Inferior parietal cortex (tissue), 1 donor: Measurements from ENCODE around the gene NPB.
A peak's percentile ranks its signal among the peaks of the same experiment; 100 is the strongest.

Experiments
- DNase-seq: peaks from one replicate; pipeline ENCODE4 v3.0.0-alpha.2; 2016; ENCODE audit errors: extremely low spot score

Gene NPB

GRCh38 chr17:81902023-81902652 lies at the start of gene NPB:
Gene NPB, plus strand, starts transcription at chr17:81902238. Its CDS starts 40 bp downstream, at chr17:81902278.
- no peak for DNase-seq

DNA sequence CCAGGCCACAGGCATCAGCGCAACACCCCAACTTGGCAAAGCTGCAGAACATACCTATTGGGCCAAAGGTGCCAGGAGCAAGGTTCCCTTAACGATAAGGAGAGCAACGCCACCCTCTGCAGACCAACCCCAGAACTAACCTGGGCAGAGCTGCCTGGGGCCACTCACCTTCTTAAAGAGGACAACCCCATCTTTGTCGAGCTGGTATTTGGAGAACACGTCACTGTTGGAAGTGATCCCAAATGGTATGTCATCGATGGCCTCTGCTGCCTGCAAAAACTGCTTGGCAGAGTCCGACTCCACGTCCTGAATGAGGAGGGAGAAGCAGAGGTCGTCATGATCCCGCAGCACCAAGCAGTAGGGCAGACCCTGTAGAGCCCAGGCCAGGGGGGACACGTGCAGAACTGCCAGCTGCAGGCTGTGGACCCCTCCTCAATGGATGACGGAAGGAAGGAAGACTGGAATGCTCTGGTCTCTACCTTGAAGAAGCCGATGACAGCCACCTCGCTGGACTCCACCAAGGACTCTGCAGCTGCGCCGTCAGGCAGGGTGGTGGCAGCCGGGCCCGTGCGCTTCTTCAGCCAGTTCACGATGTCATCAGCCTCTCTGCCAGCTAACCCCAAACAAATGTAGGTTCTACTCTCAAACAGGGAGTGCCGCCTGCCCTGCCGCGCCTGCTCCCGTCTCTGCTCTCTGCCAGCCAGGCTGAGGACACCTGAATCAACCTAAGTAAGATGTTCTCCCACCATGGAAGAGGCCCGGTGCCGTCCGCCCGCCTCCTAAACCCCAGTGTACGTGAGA lies 46.9 kb upstream of the NPB start:
- no peak for DNase-seq

DNA sequence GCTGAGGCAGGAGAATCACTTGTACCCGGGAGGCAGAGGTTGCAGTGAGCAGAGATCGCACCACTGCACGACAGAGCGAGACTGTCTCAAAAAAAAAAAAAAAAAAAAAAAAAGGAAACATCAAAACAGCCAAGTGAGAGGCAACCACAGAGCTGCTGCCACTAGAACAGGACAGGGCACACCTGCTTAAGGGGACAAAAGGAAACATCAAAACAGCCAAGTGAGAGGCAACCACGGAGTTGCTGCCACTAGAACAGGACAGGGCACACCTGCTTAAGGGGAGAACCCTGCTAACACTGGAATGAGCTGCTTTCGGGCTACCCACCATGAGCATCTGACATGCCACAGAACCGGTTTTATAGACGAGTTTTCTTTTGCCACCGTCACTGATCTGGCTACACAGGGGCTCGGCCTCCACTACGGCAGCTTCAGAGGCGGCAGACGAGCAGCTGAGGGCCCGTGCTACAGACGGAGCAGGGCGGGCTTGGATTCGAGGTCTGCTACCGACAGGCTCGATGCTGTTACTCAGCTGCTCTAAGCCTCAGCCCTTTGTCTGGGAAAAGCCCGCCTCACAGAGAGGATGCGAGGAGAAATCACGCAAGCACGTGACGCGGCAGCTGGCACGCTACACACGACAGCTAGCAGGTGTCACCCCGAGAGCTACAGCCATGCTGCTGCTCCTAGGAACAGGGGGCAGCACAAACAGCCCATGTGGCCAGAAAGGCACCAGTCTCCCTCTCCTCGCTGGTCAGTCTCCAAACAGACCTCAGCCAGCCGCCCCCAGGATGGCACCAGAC lies 43.7 kb upstream of the NPB start:
- DNase-seq: no peak

- no peak for DNase-seq
Measured at GRCh38 chr17:81858967-81859905, 42.8 kb upstream of the NPB start.

DNA sequence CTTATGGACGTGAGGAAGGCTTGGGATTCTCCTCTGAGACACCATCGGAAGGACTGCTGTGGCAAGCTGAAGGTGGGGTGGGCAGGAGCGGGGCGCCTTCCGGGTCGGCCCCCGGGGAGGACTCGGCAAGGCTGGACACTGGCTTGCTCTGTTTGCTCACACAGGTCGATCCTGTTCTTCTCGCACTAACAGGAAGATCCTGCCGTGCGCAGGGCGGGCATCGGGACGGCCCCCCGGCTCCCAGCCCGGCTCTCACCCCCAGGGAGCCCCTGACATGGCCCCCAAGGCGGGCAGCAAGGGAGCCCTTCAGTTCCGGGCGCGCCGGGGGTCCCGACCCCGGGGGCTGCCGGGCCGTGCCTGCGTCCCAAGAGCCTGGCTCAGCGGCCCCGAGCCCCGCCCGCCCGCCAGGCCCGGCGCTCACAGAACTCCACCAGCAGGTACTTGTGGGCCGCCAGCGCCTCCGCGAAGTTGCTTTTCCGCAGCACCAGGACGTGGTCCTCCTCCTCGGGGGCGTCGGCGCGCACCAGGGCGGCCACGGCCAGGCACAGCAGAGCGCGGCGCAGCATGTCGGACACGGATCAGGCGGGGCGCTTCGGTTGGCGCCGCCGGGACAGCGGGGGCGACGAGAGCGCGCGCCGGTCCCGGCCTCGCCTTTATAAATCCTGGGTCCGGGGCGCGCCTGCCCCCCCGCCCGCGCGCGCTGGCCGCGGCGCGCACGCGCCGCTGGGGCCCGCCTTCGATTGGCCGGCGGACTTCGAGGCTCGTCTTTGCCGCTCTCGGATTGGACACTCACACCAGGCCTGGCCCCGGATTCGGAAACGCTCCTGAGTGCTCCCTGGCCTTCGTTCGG lies 41.9 kb upstream of the NPB start, which contains the start of gene P4HB:
P4HB (minus strand) TSS at position 630 of the 850 bp plus-strand sequence; CDS start at position 566, 64 bp downstream.
- no peak for DNase-seq

DNA sequence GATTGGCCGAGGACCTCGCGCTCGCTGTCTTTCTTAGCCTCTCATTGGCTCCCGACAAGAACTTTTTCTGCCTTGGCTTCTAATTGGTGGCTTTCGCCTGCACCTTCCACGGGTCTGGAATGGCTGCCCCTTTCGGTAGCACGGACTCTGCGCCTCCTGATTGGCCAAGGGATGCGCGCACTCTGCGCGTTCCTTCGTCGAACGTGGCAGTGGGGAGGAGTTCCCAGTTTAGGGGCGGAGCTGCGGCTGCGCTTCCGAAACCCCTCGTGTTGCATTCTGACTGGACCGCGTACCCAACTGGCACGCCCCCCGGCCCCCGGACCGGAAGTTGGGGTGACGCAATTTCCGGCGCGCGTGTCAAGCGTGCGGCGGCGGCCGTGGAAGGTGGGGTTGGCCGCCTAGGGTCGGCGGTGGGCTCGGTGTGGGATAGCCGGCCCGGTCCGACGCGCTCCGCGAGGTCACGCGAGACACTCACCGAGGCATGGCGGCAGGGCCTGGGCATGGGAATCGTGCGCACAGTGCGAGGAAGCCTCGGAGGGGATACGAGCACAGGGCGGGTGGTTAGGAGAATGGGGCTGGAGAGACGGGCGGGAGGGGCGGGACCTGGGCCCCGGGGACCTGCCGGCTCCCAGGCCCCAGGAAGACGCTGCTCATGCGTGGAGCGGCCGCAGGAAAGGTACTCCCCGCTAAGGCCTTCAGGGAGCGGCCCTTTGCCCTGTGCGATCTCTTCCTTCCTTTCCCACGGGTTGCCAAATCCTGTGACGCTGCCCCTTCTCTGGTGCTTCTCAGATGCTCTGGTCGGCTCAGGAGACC lies 41.1 kb upstream of the NPB start:
- peak; percentile 100 for DNase-seq

DNA sequence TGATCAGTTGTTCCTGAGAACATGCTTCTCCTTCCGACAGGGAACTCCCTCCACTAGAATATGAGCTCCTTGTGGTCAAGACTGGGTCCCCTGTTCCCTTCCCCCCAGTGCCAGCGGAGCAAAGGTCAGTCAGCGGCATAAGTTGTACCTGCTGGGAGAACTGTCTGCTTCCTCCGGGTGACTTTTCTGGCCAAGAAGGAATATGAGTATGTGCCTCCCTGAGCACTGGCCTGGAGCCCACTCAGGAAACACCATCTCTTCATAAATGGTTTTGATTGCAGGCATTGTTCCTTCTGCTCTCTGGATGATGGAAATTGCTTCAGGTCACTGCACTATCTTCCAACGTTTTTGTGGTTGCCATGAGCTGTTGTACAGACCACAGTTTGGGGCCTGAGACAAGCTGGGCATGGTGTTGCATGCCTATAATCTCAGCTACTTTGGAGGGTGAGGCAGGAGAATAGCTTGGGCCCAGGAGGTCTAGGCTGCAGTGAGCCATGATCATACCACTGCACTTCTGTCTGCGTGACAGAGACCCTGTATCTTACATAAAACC lies 38.8 kb upstream of the NPB start:
- no peak for DNase-seq

DNA sequence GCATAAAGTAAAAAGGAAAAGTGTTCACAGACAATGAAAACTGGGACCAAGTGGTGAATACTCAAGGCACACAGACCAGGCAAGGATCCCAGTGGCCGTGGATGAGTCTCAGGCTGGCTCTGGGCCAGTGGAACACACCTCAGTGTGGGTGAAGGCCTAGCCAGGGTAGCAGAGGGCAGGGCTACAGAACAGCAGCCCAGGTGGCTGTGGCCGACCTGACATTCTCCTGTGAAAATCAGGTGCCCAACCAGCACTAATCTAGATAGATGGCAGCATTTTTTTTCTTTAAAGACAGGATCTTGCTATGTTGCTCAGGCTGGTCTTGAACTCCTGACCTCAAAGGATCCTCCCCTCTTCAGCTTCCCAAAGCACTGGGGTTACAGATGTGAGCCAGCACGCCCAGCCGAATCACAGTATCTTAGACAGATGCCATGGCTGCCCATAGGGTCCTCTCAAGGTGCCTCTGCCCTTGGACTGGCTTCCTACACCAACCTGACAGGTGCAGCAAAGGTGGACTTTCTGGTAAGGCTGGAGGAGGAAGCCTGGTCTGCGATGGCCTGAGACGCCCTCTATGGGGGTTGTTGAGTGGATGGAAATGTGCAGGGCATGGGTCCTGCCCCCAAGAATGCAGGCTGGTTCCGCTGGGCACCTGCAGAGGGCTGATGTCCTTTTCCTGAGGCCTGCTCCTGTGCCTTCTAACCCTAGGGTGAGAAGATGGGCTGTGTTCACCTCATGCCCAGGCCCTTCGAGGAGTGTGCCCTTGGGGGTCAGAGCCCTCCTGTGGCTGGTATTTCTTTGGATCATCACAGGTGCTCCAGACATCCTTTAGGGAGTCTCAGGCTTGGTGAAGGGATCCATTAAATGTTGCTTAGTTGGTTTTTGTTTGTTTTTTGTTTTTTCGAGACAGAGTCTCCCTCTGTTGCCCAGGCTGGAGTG lies 37.9 kb upstream of the NPB start:
- DNase-seq: no peak

- DNase-seq: no peak
Measured at GRCh38 chr17:81865358-81865732, 36.7 kb upstream of the NPB start.

GRCh38 chr17:81865733-81866439 lies 36.2 kb upstream of the NPB start:
- no peak for DNase-seq

DNA sequence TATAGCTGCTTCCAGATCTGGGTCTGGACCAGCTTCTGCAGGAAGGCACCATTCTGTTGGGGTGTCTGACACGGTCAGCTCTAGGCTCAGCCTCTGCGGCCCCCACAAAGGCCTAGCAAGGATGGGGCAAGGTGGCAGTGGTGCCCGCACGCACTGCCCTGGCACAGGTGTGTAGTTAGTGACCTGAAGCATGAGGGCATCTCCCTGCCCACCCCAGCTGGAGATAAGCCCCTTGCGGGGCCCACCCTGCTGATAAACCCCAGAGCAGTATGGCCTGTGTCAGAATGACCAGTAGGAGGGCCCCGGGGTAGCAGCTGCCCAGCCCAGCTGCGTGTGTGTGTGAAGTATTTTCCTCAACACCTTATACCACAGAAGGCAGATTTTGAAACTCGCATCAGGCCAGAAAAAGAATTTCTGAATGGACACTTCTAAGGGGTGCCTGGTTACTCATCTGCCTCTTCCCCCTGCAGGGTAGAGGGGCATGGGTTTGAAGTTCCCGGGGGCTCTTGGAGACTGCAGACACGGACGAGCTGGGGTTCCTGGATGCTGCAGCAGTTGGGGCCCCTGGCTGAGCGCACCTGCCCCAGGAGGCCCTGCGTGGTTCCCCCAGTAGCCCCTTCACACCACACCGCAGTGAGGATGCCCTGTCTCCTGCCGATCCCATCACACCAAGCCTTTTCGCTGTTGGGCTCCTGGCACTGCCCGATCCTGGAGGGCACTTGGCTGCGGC lies 35.4 kb upstream of the NPB start:
- no peak for DNase-seq

- DNase-seq: no peak
Measured at GRCh38 chr17:81867170-81867990, 34.7 kb upstream of the NPB start.

DNA sequence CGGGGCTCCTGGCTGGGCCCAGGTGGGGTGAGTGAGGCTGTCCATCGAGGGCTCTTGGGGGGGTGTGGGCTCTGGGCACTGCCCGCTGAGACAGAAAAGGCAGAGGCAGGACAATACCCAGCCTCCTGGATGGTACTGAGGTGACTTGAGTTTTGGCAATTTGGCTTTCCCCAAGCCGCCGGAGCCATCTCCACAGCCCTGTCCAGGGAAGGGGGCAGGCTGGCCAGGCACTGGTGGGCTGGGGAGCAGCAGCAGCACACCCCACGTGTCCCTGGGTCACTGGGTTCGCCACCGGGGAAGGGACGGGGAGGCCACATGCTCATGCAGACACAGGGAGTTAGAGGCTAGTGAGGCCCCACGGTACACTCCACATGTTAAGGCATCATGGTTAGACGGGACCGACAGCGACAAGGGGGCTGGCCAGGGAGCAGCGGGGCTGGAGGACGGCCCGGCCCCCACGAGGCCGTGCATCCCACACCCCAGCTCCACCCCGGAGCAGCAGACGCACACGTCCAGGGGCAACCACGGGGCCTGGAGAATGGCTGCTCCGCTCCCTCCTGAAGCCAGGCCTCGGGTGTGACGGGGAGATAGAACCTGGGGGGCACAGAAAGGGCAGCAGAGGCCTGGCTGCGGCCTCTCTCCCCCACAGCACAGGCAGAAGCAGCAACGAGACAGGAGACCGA lies 33.9 kb upstream of the NPB start:
- DNase-seq: no peak

DNA sequence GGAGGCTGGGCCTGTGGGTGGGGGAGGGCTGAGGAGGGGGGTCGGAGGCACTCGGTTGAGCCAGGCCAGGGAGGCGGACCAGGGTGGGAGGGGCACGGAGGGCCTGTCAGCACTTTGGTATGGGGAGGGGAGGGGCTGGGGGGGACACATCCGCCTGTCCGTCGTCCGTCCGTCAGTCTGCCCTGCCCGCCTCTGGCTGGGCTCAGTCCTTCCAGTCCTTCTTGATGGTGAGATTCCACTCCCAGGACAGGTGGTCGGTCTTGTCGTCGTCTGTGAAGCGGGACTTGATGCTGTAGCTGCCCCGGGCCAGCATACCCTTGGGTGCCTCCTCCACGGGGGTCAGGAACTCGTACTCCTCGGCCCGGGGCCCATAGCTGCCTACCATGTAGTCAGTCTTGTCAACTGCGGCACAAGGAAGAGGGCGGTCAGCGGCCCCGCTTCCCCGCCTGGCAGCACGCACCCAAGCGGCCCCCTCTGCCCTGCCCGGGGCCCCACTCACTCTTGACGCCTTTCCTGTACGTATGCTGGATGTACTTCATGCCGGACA lies 33.3 kb upstream of the NPB start:
- DNase-seq: no peak
